PC-9 (cell line): Measurements from ENCODE around the gene THAP12. TPM values are rescaled to one million over a fixed set of nuclear protein-coding genes. Genes with fewer than 3 reads are reported as not detected.
"Not testable (repeated sequence)": the region's sequence is repeated elsewhere in the genome, so short reads cannot be mapped to it uniquely, and the experiment has no call there.

Experiments
- BruUV-seq: library from RNA; stranded (reverse); fragments of 400-500 nt; replicated peaks from 2 replicates; lab custom pipeline; 2021; lab: Mats Ljungman, UMichigan
- CTCF ChIA-PET: fragments of 300-600 bp; sonication (Branson Sonifier 250); formaldehyde crosslinking; loops from one replicate; lab custom pipeline; 2022; ENCODE audit warnings: antibody characterized with exemption; lab: Charles Lee
- POLR2A ChIA-PET: fragments of 300-600 bp; sonication (Branson Sonifier 250); formaldehyde crosslinking; loops from one replicate; lab custom pipeline; 2022; ENCODE audit warnings: antibody characterized with exemption; ENCODE audit not compliant: unreplicated experiment; lab: Charles Lee
- DNase-seq, 2 experiments: peaks; one replicate each; pipeline versions ENCODE4 v3.0.0 to v3.0.0-alpha.2; 2015 to 2022; ENCODE audit warnings: mixed read lengths in 1 of 2
- H2AFZ ChIP-seq: fragments of 200-600 bp; sonication (generic); 2 replicates; pipeline ENCODE4 v1.8.1; 2017; ENCODE audit warnings: antibody characterized with exemption
- H3F3A ChIP-seq: fragments of 200-600 bp; sonication (generic); 2 replicates; pipeline ENCODE4 v1.8.1; 2017; ENCODE audit warnings: antibody characterized with exemption, mild to moderate bottlenecking, low read depth; ENCODE audit not compliant: insufficient read depth
- H3K27ac ChIP-seq: fragments of 200-600 bp; sonication (generic); 2 replicates; pipeline ENCODE4 v1.6.1; 2016; ENCODE audit warnings: mixed run types
- H3K27me3 ChIP-seq: fragments of 200-600 bp; sonication (generic); 2 replicates; pipeline ENCODE4 v1.6.1; 2016; ENCODE audit warnings: low read depth, mixed run types; ENCODE audit not compliant: insufficient read depth
- H3K36me3 ChIP-seq: fragments of 200-600 bp; sonication (generic); 2 replicates; pipeline ENCODE4 v1.6.1; 2016; ENCODE audit warnings: low read depth, mixed run types
- H3K4me1 ChIP-seq: fragments of 200-600 bp; sonication (generic); replicated peaks from 2 replicates; pipeline ENCODE4 v1.6.1; 2016; ENCODE audit warnings: mixed run types; ENCODE audit not compliant: insufficient read depth
- H3K4me2 ChIP-seq: fragments of 200-600 bp; sonication (generic); 2 replicates; pipeline ENCODE4 v1.6.1; 2017; ENCODE audit warnings: mixed run types
- H3K4me3 ChIP-seq: fragments of 200-600 bp; sonication (generic); 2 replicates; pipeline ENCODE4 v1.6.1; 2016; ENCODE audit warnings: mixed run types
- H3K79me2 ChIP-seq: fragments of 200-600 bp; sonication (generic); 2 replicates; pipeline ENCODE4 v1.6.1; 2017; ENCODE audit warnings: low read depth, mixed run types
- H3K9me2 ChIP-seq: fragments of 200-600 bp; sonication (generic); 2 replicates; pipeline ENCODE4 v1.8.1; 2017; ENCODE audit warnings: mild to moderate bottlenecking; ENCODE audit not compliant: insufficient read depth
- H3K9me3 ChIP-seq: fragments of 200-600 bp; sonication (generic); 2 replicates; pipeline ENCODE4 v1.8.1; 2016; ENCODE audit warnings: low read depth; ENCODE audit not compliant: insufficient read depth
- H4K20me1 ChIP-seq: fragments of 200-600 bp; sonication (generic); 2 replicates; pipeline ENCODE4 v1.8.1; 2017; ENCODE audit not compliant: insufficient read depth
- CTCF ChIP-seq: fragments of 200-600 bp; sonication (generic); conservative IDR thresholded peaks from 2 replicates; pipeline ENCODE4 v1.6.1; 2017; ENCODE audit warnings: mixed run types, antibody characterized with exemption, mild to moderate bottlenecking, moderate library complexity
- EZH2 ChIP-seq: fragments of 200-600 bp; sonication (generic); IDR thresholded peaks from 2 replicates; pipeline ENCODE4 v1.8.0; 2017; ENCODE audit warnings: antibody characterized with exemption, low read depth
- intact Hi-C: fragments of 100-400 bp; cut with micrococcal nuclease; formaldehyde crosslinking; loops from one replicate; pipeline ENCODE4 v1.10.0; 2022; ENCODE audit not compliant: unreplicated experiment
- total RNA-seq: library from RNA; stranded (reverse); gene quantifications from 2 replicates; pipeline ENCODE4 v1.2.3, GENCODE V29; 2021

THAP12 gene
- total RNA-seq, 1 experiment from 2014 or later, result 52.3 TPM

- BruUV-seq, result no TSS peak
- no peak for DNase-seq
- no peaks in the 10 kb centered on the region for H3K36me3 ChIP-seq
- intact Hi-C loops, result loop anchor here (10.0 kb wide), 1 partner anchor 191 kb away; no protein-coding TSS in a partner anchor
- ChIA-PET POLR2A (no interaction called here), CTCF (interaction anchor here (0.6 kb wide), 1 partner anchor 90 kb away, joined by 10 read pairs; no protein-coding TSS in a partner anchor)
- H3K79me2 ChIP-seq, result no peaks in the 10 kb centered on the region
- no peaks in the 10 kb centered on the region for H3F3A ChIP-seq
- H3K4me2 ChIP-seq, result no peak overlapping the region
- H3K4me1 ChIP-seq, result 0 out of 2 replicates have a peak, but pooled peaks cover 6% of the 10 kb centered on the region
- H3K27me3 ChIP-seq, result no peaks in the 10 kb centered on the region
- no peaks in the 10 kb centered on the region for H4K20me1 ChIP-seq
- H2AFZ ChIP-seq, result no peak overlapping the region
- H3K4me3 ChIP-seq, result no peak overlapping the region
- no peak for TF ChIP-seq CTCF
- TF ChIP-seq EZH2, result no peak
- no peaks in the 10 kb centered on the region; the same call in 1 of the 2 replicates for H3K9me3 ChIP-seq
- H3K27ac ChIP-seq, result no peak overlapping the region
- H3K9me2 ChIP-seq, result no peaks in the 10 kb centered on the region
Measured at GRCh38 chr11:76323804-76324203, 57.1 kb downstream of the THAP12 start.

DNA sequence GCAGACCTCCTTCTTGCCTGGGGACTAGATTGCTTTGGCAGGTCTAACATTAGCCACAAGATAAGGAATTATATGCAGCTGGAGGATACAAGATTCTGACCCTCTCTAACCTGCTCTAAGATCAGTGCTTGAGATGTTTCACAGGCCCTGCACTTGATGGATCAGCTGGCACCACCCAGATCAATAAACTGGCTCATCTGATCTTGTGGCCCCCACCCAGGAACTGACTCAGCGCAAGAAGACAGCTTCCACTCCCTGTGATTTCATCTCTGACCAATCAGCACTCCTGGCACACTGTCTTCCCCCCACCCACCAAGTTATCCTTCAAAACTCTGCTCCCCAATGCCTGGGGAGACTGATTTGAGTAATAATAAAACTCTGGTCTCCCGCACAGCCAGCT lies 57.6 kb downstream of the THAP12 start:
- not testable (repeated sequence) for H3K4me1 ChIP-seq, H3K9me2 ChIP-seq, H3K27ac ChIP-seq, DNase-seq, H3K36me3 ChIP-seq, H3F3A ChIP-seq, BruUV-seq, H4K20me1 ChIP-seq, H3K79me2 ChIP-seq, H3K27me3 ChIP-seq, H3K4me3 ChIP-seq, H3K9me3 ChIP-seq, H3K4me2 ChIP-seq, H2AFZ ChIP-seq
- ChIA-PET POLR2A (interaction anchor here (0.6 kb wide), 1 partner anchor 280 kb away, joined by 3 read pairs; no protein-coding TSS in a partner anchor), CTCF (interaction anchor here (0.6 kb wide), 2 partner anchors 91 to 667 kb away, joined by 4 to 10 read pairs; no protein-coding TSS in a partner anchor)
- intact Hi-C loops, result loop anchor here (10.0 kb wide), 1 partner anchor 191 kb away; no protein-coding TSS in a partner anchor

GRCh38 chr11:76322942-76323341 lies 58.0 kb downstream of the THAP12 start:
- no peaks in the 10 kb centered on the region for H3F3A ChIP-seq
- H3K79me2 ChIP-seq, result no peaks in the 10 kb centered on the region
- no peak overlapping the region for H3K4me3 ChIP-seq
- H3K27me3 ChIP-seq, result no peaks in the 10 kb centered on the region
- no peak overlapping the region for H3K27ac ChIP-seq
- TF ChIP-seq CTCF, result no peak
- TF ChIP-seq EZH2, result no peak
- no peak for DNase-seq
- POLR2A ChIA-PET, result interaction anchor here (0.6 kb wide), 1 partner anchor 280 kb away, joined by 3 read pairs; no protein-coding TSS in a partner anchor
- H4K20me1 ChIP-seq, result no peaks in the 10 kb centered on the region
- intact Hi-C loops, result loop anchor here (10.0 kb wide), 1 partner anchor 192 kb away; no protein-coding TSS in a partner anchor
- H3K9me2 ChIP-seq, result no peaks in the 10 kb centered on the region
- H2AFZ ChIP-seq, result no peak overlapping the region
- H3K9me3 ChIP-seq, result no peaks in the 10 kb centered on the region; the same call in 1 of the 2 replicates
- no peak overlapping the region for H3K4me2 ChIP-seq
- H3K4me1 ChIP-seq, result 0 out of 2 replicates have a peak, but pooled peaks cover 6% of the 10 kb centered on the region
- BruUV-seq, result no TSS peak
- H3K36me3 ChIP-seq, result no peaks in the 10 kb centered on the region
- CTCF ChIA-PET, result interaction anchor here (0.6 kb wide), 1 partner anchor 666 kb away, joined by 4 read pairs; no protein-coding TSS in a partner anchor
